Measurements from ENCODE around the gene IL22RA1. TPM values are rescaled to one million over a fixed set of nuclear protein-coding genes. Genes with fewer than 3 reads are reported as not detected.
A peak's percentile ranks its signal among the peaks of the same experiment; 100 is the strongest.

IL22RA1 gene
- total and polyA plus RNA-seq, 9 of the 15 experiments (the other 6 are each of a cell fraction or from before 2014, with no cell fraction given), result not detected

- H2AFZ ChIP-seq (ENCODE audit: low read depth, low read length), result no peak overlapping the region
- DNase-seq (ENCODE audit: extremely low read depth in 1 of 4, low spot score in 3 of 4) (no peak), ATAC-seq (peak; percentile 34; the same call in 1 of the 3 replicates), FAIRE-seq (no peak)
- WGBS (ENCODE audit: insufficient coverage, low coverage, missing lambda C conversion rate), result under 1% methylated on average over 17 of the region's 17 CpGs
- H3K27me3 ChIP-seq (ENCODE audit: control insufficient read depth in 2 of 2, insufficient read depth in 2 of 2, low read length in 2 of 2), result peaks cover 20 to 78% of the 10 kb centered on the region in 2 experiments
- H3K9ac ChIP-seq (ENCODE audit: insufficient read depth in 1 of 2, low read depth in 2 of 2, low read length in 2 of 2), result peak overlapping the region in 1 of 2 experiments; percentile 29; a peak in 1 of 4 replicates
- H3K9me1 ChIP-seq (ENCODE audit: control insufficient read depth, insufficient read depth, low read length), result no peaks in the 10 kb centered on the region
- ChIA-PET CTCF (ENCODE audit: low intra/inter-chr PET ratio) (no interaction called here), POLR2A (interaction anchor here (0.6 to 1.5 kb wide), 6 partner anchors 9 to 625 kb away, joined by 3 to 4 read pairs (median 3); partner anchors contain the start of genes CLIC4 and MYOM3)
- no peaks in the 10 kb centered on the region for H3K79me2 ChIP-seq (ENCODE audit: control insufficient read depth, insufficient read depth, low read length)
- intact Hi-C loops (cut with micrococcal nuclease) (no loop called here), in situ Hi-C loops (cut with MboI) (no loop called here)
- H3K4me3 ChIP-seq, result no peak overlapping the region
- no peak overlapping the region for H3K27ac ChIP-seq (ENCODE audit: extremely low read depth, low read depth, low read length)
- no TSS peak for BruUV-seq (replicated peaks)
- no peaks in the 10 kb centered on the region for H3K9me3 ChIP-seq (replicated peaks; ENCODE audit: control insufficient read depth, insufficient read depth, low read depth, low read length)
- H3K4me2 ChIP-seq (ENCODE audit: insufficient read depth, low read length), result no peak overlapping the region
- no peaks in the 10 kb centered on the region for H3K36me3 ChIP-seq (ENCODE audit: control insufficient read depth, insufficient read depth, low read length)
- no peaks in the 10 kb centered on the region; a peak in 1 of 5 replicates for H3K4me1 ChIP-seq (replicated peaks in 1 of 2; ENCODE audit: control insufficient read depth in 2 of 2, insufficient read depth in 2 of 2, low read length in 2 of 2)
- H4K20me1 ChIP-seq (replicated peaks; ENCODE audit: control insufficient read depth, insufficient read depth, low read length), result peaks cover 12% of the 10 kb centered on the region
- TF ChIP-seq ZNF239 (CRISPR knock-in tag; IDR thresholded peaks at IDR 0.05), result peak; percentile 98
- TF ChIP-seq HNRNPK (IDR thresholded peaks at IDR 0.05; ENCODE audit: low read depth, low read length, poor library complexity, severe bottlenecking), result no peak
- no peak for TF ChIP-seq TAF9B (IDR thresholded peaks at IDR 0.05; ENCODE audit: partially characterized antibody)
- peak; percentile 23; the same call in 1 of the 2 replicates for TF ChIP-seq VEZF1 (CRISPR knock-in tag; IDR thresholded peaks at IDR 0.05)
- TF ChIP-seq ETV1 (tag; conservative IDR thresholded peaks at IDR 0.05; ENCODE audit: low read depth), result peak; percentile 65
- TF ChIP-seq ZNF507 (tag; conservative IDR thresholded peaks at IDR 0.05), result no peak
- no peak for TF ChIP-seq HMGN3 (IDR thresholded peaks at IDR 0.05; ENCODE audit: borderline replicate concordance, extremely low read depth, insufficient read length, low read depth, low read length)
- no peak for TF ChIP-seq SIN3A (IDR thresholded peaks at IDR 0.05; ENCODE audit: borderline replicate concordance in 2 of 2, control insufficient read depth in 1 of 2, low read depth in 2 of 2, low read length in 2 of 2)
- TF ChIP-seq NFIC (IDR thresholded peaks at IDR 0.05), result no peak
- TF ChIP-seq ZNF740 (CRISPR knock-in tag; IDR thresholded peaks at IDR 0.05), result 0 out of 2 replicates have a peak, but pooled peaks have one; percentile 22
- no peak for TF ChIP-seq ZNF740 (tag; IDR thresholded peaks at IDR 0.05)
- TF ChIP-seq, protein P1, sequence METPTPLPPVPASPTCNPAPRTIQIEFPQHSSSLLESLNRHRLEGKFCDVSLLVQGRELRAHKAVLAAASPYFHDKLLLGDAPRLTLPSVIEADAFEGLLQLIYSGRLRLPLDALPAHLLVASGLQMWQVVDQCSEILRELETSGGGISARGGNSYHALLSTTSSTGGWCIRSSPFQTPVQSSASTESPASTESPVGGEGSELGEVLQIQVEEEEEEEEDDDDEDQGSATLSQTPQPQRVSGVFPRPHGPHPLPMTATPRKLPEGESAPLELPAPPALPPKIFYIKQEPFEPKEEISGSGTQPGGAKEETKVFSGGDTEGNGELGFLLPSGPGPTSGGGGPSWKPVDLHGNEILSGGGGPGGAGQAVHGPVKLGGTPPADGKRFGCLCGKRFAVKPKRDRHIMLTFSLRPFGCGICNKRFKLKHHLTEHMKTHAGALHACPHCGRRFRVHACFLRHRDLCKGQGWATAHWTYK (CRISPR knock-in tag; IDR thresholded peaks at IDR 0.05), result 0 out of 2 replicates have a peak, but pooled peaks have one; percentile 61
- no peak for TF ChIP-seq ILF3 (IDR thresholded peaks at IDR 0.05; ENCODE audit: borderline replicate concordance)
- TF ChIP-seq ZFPM2 (CRISPR knock-in tag; IDR thresholded peaks at IDR 0.05), result no peak
- TF ChIP-seq MCM7 (IDR thresholded peaks at IDR 0.05), result no peak
- peak; percentile 36; the same call in 1 of the 2 replicates for TF ChIP-seq ETV5 (CRISPR knock-in tag; IDR thresholded peaks at IDR 0.05; ENCODE audit: low read depth)
- no peak for TF ChIP-seq ZNF584 (CRISPR knock-in tag; IDR thresholded peaks at IDR 0.05; ENCODE audit: low read depth)
These were observed 22.8 kb downstream of the IL22RA1 start for GRCh38 chr1:24119859-24120756.

Data from K562 (cell line).